GM10266 (cell line): ENCODE measurements around the gene CCNI.

ENCODE experiments used
- DNase-seq: peaks from one replicate; pipeline ENCODE4 v3.0.0; 2012; ENCODE audit errors: extremely low spot score
- TF ChIP-seq, protein P1 (sequence below): IDR thresholded peaks from 2 replicates; pipeline ENCODE4 v1.5.1; 2012; ENCODE audit warnings: mild to moderate bottlenecking, low read depth; ENCODE audit not compliant: control insufficient read depth, insufficient read depth; ENCODE audit errors: missing control alignments

The CCNI gene

DNA sequence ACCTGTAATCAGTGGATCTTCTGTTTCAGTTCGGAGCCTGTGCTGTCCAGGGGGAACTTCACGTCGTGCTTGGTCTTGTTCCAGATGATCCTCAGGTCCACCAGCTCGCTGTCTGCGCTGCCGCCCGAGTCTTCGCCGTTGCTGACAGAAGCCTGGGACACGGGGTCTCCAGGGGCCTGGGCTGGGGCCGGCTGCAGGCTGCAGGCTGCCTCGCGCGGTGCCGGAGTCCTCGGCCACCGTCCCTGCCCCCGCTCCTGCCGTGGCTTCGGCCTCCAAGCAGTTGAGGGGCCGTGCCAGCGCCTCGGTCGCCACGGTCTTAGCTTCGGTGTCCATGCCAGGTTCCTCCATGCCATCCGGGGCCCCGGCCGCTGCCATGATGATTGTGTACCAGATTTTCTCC is 37.3 kb upstream of the CCNI start:
- DNase-seq: no peak
- TF ChIP-seq, protein P1, sequence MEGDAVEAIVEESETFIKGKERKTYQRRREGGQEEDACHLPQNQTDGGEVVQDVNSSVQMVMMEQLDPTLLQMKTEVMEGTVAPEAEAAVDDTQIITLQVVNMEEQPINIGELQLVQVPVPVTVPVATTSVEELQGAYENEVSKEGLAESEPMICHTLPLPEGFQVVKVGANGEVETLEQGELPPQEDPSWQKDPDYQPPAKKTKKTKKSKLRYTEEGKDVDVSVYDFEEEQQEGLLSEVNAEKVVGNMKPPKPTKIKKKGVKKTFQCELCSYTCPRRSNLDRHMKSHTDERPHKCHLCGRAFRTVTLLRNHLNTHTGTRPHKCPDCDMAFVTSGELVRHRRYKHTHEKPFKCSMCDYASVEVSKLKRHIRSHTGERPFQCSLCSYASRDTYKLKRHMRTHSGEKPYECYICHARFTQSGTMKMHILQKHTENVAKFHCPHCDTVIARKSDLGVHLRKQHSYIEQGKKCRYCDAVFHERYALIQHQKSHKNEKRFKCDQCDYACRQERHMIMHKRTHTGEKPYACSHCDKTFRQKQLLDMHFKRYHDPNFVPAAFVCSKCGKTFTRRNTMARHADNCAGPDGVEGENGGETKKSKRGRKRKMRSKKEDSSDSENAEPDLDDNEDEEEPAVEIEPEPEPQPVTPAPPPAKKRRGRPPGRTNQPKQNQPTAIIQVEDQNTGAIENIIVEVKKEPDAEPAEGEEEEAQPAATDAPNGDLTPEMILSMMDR: no peak

DNA sequence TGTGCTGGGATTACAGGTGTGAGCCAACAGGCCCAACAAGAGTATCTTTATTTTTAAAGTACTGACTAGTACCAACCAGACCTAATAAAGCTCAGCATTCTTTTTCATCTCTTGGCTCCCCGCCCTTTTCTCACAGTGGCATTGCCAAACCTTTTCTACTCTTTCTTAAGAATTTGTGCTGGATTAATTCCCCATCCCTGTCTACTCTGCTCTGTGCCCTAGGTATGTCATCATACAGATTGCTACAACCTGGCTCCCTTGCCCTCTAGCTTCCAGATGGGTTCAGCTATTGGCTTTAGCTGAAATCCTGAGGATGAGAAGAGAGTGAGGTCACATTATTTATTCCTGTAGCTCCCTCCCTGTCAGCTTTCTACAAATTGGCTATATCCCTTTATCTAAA is 34.9 kb upstream of the CCNI start:
- TF ChIP-seq, protein P1: no peak

DNA sequence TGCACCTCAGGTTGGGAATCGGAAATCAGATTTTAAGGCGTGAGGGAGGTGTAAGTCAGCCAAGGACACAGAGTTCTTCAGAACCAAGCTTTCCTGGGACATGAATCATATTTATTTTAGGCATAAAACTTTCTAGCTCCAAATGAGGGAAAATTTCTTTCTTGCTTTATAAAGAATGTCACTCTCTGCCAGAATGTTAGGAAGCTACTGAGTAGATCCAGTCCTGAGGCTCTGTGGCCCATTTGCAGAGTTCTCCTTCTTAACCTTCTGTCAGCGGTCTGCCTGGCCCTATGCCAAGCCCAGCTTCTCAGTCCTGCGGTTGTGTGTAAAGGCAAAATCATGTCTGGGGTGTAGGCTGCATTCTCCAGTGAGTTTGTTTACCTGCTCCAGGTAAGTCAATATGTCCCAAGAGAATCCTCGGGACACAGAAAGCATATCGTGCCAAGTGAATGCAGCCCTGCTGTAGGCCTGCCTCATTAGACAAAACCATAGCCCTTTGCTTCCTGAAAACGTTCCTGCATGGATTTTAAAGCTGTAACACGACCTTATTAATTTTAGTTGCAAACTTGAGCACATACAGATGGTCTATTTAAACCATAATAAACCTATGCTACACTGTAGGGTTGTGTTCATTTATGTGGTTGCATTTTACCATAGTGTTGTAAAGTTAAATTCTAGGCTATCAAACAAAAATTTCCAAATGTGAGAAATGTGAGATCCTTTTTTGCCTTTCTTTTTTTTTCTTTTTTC is 29.2 kb upstream of the CCNI start:
- DNase-seq: no peak

More for the DNA sequence above, 34.9 kb upstream of the CCNI start:
- no peak for DNase-seq

DNA sequence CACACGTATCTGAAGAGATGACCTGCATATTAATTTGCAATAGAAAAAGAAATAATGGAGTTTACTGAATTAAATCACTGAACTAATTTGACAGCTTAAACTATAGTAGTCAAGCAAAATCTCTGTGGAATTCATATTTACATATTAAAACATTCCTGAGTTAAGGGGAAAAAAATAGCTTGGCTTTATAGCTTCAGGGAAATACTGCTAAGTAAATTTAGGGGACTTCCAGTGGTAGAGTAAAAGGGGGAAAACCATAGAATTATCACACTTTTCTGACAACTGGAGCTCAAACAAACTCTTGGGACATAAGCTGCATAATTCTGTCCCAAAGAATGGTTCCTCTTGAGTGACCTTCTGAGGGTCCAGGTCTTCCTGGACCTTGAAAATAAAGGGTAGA is 28.6 kb upstream of the CCNI start:
- DNase-seq: no peak
- TF ChIP-seq, protein P1: no peak

More for the DNA sequence above, 29.2 kb upstream of the CCNI start:
- TF ChIP-seq, protein P1: no peak

DNA sequence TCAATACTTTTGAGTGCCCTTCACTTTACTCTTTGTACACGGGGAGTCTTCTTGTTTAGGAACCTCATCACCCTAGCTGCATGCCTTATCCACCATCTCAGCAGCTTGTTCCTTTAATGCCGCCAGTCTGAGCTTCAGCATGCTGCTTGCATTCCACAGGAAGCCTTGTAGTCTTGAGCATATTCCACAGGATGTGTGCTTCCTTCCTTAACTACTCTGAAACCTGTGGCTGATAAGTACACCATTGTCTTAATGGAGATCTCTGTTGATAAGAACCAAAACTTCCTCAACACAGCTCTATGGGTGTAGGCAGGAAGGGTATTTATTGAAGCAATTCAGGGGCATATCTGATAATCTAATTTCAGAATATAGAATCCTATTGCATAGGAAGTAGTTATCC is 24.4 kb upstream of the CCNI start:
- TF ChIP-seq, protein P1: no peak
- DNase-seq: no peak

DNA sequence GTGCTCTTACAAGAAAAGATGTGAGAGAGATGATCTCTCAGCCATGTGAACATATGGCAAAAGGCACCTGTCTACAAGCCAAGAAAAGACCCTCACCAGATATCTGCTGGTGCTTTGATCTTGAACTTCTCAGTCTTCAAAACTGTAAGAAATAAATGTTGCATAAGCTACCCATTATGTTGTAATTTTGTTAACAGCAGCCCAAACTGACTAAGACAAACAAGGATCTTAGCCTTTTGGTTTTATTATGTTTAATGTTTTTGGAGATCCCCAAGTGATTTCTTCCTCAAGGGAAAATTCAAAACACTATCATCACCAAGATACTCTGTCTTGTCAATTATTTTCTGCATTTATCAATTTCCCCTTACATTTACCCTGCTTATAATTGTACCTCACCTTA is 21.8 kb upstream of the CCNI start:
- no peak for DNase-seq
- TF ChIP-seq, protein P1: no peak

DNA sequence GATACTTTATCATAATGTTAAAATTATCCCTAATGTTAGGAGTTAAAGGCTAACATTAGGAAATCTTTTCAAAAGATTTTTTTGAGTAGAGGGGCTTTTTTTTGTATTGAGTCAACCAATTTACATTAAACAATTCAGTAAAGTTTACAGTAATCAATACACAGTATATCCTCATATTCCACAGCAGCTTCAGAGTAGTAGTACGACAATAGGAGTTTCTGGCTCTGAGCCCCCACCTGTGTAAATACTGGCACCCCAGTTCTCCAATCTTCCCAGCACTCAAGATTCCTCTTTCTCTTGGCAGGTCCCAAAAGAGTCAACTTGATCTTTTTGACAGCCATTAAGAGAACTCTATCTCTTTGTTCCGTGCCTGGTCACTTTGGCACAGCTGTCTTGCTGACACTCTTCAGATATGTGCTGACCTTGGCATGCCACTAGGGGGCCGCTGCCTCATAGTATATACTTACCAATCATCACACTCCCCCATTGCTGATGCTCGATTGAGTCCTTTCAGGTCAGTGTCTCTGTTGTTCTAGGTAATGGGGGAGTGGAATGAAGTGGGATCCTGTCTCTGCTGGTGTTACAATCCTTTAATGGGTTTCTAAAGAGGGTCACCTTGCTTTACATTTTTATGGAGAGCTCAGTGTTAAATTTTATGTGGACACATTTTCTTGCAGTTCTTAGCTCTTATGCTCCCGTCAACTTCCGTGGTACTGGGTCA is 19.5 kb upstream of the CCNI start:
- DNase-seq: peak; percentile 68
- TF ChIP-seq, protein P1: peak; percentile 91
